GF-D8 (cell line): ENCODE data around the gene TNN.

Experiments used
- DNase-seq: peaks from one replicate; lab custom pipeline; 2025; lab: John Stamatoyannopoulos, UW

TNN gene

GRCh38 chr1:175116210-175116798 is 48.7 kb downstream of the TNN start:
- DNase-seq: no peak

DNA sequence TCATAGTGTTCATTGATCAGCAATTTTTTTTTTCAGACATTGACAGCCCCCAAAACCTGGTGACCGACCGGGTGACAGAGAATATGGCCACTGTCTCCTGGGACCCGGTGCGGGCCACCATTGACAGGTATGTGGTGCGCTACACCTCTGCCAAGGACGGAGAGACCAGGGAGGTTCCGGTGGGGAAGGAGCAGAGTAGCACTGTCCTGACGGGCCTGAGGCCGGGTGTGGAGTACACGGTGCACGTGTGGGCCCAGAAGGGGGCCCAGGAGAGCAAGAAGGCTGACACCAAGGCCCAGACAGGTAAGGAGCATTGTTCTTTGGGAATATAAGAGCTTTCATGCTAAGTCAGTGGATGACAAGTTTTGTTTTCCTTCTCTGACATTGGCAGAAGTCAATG is 49.3 kb downstream of the TNN start:
- no peak for DNase-seq

- DNase-seq: no peak
Measured at GRCh38 chr1:175118375-175119367, 51.0 kb downstream of the TNN start.

- DNase-seq: no peak
Measured at GRCh38 chr1:175120511-175120910, 52.9 kb downstream of the TNN start.

DNA sequence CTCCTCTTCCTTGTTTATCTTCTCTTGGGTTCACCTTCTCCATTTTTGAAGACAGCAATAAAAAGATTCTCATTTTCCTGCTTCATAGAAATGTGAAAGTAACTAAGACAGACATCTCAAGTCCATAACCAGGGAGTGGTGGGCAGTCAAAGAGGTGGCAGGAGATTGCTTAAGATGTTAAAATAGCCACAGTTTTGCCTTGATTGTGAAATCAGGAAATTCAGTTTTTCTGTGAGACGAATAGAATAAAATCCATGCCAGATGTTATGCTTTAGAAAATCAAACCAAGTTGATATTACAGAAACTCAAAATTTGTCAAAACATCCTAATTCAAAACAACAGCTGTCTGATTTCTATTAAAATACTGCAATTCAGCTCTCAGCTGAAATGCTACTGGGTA is 57.2 kb downstream of the TNN start:
- DNase-seq: peak; percentile 34

DNA sequence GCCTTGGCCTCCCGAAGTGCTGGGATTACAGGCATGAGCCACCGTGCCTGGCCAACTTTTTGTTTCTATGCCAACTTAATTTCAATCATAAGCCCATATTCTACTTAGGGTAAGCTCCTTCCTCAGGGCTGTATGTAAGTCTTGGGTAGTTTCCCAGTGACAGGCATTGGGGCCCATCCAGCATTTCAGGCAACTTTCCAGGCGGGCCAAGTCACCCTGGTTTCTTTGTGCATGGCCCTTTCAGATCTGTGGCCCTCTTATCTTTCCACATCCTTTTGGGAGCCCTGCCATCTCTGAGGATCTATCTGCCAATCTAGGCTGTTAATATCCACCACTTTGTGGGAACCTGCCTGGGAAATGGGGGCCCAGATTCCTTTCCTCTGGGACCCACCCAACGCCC is 58.7 kb downstream of the TNN start:
- no peak for DNase-seq

DNA sequence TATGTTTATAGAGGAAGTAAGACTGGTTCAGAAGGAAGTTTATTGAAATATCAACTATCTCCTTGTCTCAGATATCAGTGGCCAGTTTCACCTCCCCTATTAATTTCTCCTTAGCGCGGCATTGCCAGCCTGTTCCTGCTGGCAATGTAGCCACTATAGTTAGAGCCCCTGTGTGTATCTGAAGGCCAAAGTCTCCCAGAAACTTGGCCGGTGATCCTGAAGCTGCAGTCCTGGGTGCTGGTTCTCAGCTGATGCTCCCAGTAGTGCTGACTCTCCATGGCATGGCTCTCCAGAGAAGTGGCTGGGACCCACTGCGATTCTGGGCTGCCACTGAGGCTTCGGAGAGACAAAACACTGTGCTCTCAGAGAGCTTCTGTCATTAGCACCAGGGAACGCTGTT is 59.9 kb downstream of the TNN start:
- DNase-seq: no peak

GRCh38 chr1:175128523-175128922 is 60.9 kb downstream of the TNN start:
- DNase-seq: no peak

DNA sequence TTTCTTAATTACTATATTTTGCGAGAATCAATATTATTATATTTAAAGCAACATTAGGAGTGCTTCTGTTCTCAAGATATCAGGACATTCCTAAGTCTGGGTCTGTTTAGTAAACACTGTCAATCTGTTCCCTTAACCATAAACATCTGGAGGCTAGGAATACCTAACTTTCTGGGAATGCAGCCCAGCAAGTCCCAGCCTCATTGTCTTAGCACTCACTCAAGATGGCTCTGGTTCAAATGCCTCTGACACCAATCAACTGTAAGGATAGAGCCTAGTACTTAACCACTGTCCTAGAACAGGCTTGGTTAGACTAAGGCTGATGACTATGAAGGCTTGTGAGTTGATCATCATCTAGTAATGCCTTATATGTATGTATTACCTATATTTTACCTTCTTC is 61.5 kb downstream of the TNN start:
- DNase-seq: no peak

DNA sequence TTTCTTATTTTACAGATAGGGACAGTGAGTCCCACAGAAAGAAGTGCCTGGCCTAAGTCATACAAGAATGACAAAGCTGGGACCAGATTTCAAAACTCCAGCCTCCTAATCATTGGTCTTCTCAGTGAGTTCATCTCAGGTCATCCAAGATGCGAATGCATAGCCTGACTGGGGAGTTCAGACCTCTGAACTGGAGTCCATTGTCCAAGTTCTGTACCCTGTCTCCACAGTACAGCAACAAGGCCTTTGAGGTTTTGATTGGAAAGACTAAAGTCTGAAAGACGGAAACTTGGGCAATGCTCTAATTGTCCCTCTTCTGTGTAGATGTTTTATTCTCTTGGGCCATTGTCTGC is 62.0 kb downstream of the TNN start:
- DNase-seq: no peak

GRCh38 chr1:175129997-175130648 is 62.5 kb downstream of the TNN start:
- peak; percentile 70 for DNase-seq

GRCh38 chr1:175130649-175131045 is 63.0 kb downstream of the TNN start:
- no peak for DNase-seq

DNA sequence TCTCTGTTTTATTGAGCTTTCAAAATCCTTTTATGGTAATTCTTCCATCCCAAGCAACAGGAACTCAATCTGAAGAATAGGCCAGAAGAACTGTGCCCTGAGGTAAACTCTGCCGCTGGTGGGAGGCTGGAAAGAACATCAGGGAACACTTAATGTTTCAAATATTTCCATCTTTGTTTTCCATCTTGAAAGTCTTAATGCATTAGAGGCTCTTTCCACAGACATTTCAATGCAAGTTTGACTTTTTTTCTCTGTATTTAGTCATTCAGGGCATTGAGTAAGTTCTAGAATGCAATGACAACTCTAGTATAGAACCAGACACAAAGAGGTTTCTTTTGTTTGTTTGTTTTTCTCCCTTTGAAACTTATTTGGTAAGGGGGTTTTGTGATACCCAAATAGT is 63.5 kb downstream of the TNN start:
- no peak for DNase-seq

- no peak for DNase-seq
Measured at GRCh38 chr1:175132436-175132835, 64.8 kb downstream of the TNN start.

DNA sequence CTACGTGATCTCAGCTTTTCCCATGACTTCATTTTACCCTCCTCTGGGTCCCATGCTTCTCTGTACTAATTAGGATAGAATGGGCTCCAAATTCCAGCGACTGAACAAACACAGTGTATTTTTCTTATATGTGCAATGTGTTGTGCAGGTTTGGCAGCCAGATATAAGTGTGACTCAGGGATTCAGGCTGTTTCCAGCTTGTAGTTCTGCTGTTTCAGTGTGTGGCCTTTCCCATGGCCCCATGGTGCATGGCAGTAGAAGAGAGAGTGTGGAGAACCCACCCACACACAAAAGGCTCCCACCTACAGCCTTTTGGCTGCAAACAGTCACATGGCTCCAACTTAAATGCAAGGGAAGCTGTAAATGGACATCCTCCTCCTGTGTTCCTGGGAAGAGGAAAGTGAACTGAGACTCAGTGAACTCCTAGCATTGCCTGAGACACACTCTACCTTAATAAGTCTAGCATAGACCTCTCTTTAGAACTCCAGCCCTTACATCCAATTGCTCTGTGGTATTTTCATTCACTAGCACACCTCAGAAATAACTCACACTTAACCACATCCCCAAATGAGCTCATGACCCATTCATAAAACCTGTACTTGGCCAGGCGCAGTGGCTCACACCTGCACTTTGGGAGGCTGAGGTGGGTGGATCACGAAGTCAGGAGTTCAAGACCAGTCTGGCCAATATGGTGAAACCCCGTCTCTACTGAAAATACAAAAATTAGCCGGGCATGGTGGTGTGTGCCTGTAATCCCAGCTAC is 66.2 kb downstream of the TNN start:
- DNase-seq: no peak

- no peak for DNase-seq
Measured at GRCh38 chr1:175134500-175134899, 66.9 kb downstream of the TNN start.

GRCh38 chr1:175136246-175136645 is 68.6 kb downstream of the TNN start:
- DNase-seq: no peak

- DNase-seq: no peak
Measured at GRCh38 chr1:175137369-175137768, 69.7 kb downstream of the TNN start.

DNA sequence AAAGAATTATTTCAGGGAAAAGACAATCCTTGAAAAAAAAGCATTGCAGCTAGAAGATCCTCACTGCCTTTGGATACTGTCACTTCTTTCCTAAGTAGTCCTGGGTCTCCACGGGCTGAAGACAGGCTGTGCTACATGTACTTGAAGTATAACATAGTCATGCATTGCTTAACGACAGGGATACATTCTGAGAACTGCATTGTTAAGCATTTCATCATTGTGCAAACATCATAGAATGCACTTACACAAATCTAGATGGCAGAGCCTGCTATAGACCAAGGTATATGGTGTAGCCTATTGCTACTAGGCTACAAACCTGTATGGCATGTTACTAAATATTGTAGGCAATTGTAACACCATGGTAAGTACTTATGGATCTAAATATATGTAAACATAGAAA is 70.9 kb downstream of the TNN start:
- no peak for DNase-seq

- DNase-seq: no peak
Measured at GRCh38 chr1:175145899-175146528, 78.4 kb downstream of the TNN start.

DNA sequence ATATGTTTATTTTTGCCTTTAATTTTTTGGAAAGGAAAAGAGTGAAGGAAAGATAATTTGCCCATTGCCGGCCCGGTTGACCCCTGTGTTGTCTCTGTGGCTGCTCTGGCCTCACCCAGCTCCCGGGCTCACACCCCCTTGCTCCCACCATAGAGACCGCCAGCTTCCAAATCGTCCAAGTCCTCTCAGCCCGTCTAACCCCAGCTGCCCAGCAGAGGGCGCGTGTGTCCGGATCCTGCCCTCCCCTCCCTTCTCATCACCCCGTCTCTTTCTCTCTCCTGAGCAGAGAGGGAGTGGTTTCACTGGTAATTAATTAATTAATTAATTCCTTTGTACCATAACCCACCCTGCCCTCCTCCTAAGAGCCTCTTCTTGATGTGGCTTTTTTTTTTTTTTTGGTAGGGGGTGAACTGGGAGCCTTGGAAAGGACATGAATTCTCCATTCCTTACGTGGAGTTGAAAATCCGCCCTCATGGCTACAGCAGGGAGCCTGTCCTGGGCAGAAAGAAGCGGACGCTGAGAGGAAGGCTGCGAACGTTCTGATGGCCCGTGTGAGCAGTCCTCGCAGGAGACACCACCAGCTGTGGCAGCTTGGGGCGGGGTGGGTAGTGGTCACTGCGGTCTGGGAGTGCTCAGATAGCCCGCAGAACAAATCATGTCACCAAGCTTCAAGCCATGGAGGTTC is 79.0 kb downstream of the TNN start:
- no peak for DNase-seq
